Keratinocyte (primary cell): Measurements from ENCODE around the gene APMAP. TPM values are rescaled to one million over a fixed set of nuclear protein-coding genes. Genes with fewer than 3 reads are reported as not detected.

Experiments
- DNase-seq: peaks from one replicate; pipeline ENCODE4 v3.0.0-alpha.2; 2011; ENCODE audit warnings: low read depth, missing footprints, low spot score
- FAIRE-seq: peaks from 2 replicates; lab custom pipeline; 2011; peaks lifted over from hg19 to GRCh38; lab: Jason Lieb, UNC
- H2AFZ ChIP-seq: 2 replicates; pipeline ENCODE4 v1.6.0; 2012; ENCODE audit warnings: low read length, control low read depth, inconsistent platforms; ENCODE audit not compliant: control insufficient read depth
- H3K27ac ChIP-seq: 2 replicates; pipeline ENCODE4 v1.5.1; 2011; ENCODE audit warnings: low read length; ENCODE audit not compliant: control insufficient read depth, insufficient read depth
- H3K27me3 ChIP-seq: 3 replicates; pipeline ENCODE4 v1.6.0; 2011; ENCODE audit warnings: low read length; ENCODE audit not compliant: control insufficient read depth, insufficient read depth; ENCODE audit errors: extremely low read depth
- H3K36me3 ChIP-seq, 2 experiments: 2 replicates in 1 of 2; 3 replicates in 1 of 2; pipeline ENCODE4 v1.5.1; 2011; ENCODE audit warnings: low read length in 2 of 2, mild to moderate bottlenecking in 1 of 2; ENCODE audit not compliant: control insufficient read depth in 2 of 2, insufficient read depth in 2 of 2; ENCODE audit errors: extremely low read depth in 1 of 2
- H3K4me1 ChIP-seq: 3 replicates; pipeline ENCODE4 v1.5.1; 2011; ENCODE audit warnings: low read length; ENCODE audit not compliant: control insufficient read depth, insufficient read depth; ENCODE audit errors: extremely low read depth
- H3K4me2 ChIP-seq: 3 replicates; pipeline ENCODE4 v1.6.0; 2011; ENCODE audit warnings: low read depth, low read length; ENCODE audit not compliant: control insufficient read depth, insufficient read depth; ENCODE audit errors: extremely low read depth
- H3K4me3 ChIP-seq, 3 experiments: fragments of 200-600 bp in 1 of 3; sonication (generic) in 1 of 3; 2 replicates in 2 of 3; 3 replicates in 1 of 3; pipeline ENCODE4 v1.5.1; 2011 to 2016; ENCODE audit warnings: low read length in 3 of 3, mild to moderate bottlenecking in 3 of 3, control low read depth in 2 of 3, inconsistent platforms in 1 of 3, low read depth in 1 of 3, mixed read lengths in 1 of 3, mixed run types in 1 of 3, moderate library complexity in 1 of 3; ENCODE audit not compliant: control insufficient read depth in 2 of 3, insufficient read depth in 2 of 3; ENCODE audit errors: extremely low read depth in 1 of 3
- H3K79me2 ChIP-seq: 2 replicates; pipeline ENCODE4 v1.6.0; 2012; ENCODE audit warnings: low read length; ENCODE audit not compliant: control insufficient read depth, insufficient read depth
- H3K9ac ChIP-seq: 3 replicates; pipeline ENCODE4 v1.6.0; 2011; ENCODE audit warnings: low read length; ENCODE audit not compliant: control insufficient read depth, insufficient read depth; ENCODE audit errors: extremely low read depth
- H3K9me1 ChIP-seq: 3 replicates; pipeline ENCODE4 v1.6.0; 2011; ENCODE audit warnings: low read length; ENCODE audit not compliant: control insufficient read depth, insufficient read depth; ENCODE audit errors: extremely low read depth
- H3K9me3 ChIP-seq: 2 replicates; pipeline ENCODE4 v1.5.1; 2012; ENCODE audit warnings: low read depth, low read length; ENCODE audit not compliant: control insufficient read depth
- H4K20me1 ChIP-seq: 3 replicates; pipeline ENCODE4 v1.6.0; 2011; ENCODE audit warnings: low read length; ENCODE audit not compliant: control insufficient read depth, insufficient read depth; ENCODE audit errors: extremely low read depth
- CTCF ChIP-seq, 3 experiments: IDR thresholded peaks in 1 of 3; conservative IDR thresholded peaks in 1 of 3; optimal IDR thresholded peaks in 1 of 3; 2 replicates in 2 of 3; 3 replicates in 1 of 3; pipeline versions ENCODE3 to v1.5.1; 2011; ENCODE audit warnings: low read length in 3 of 3, mild to moderate bottlenecking in 3 of 3, moderate library complexity in 2 of 3, control low read depth in 1 of 3, inconsistent platforms in 1 of 3; ENCODE audit not compliant: insufficient read depth in 2 of 3; ENCODE audit errors: extremely low read depth in 1 of 3
- EZH2 ChIP-seq: IDR thresholded peaks from one replicate; pipeline ENCODE4 v1.6.1; 2012; ENCODE audit warnings: inconsistent platforms, mild to moderate bottlenecking, low read length, moderate library complexity
- dilution Hi-C: fragments of 300-500 bp; cut with MboI; formaldehyde crosslinking; loops from one replicate; pipeline ENCODE4 v1.7.0; 2020; ENCODE audit warnings: low sequenced_read_pairs; ENCODE audit not compliant: extremely low pct_ligation_motif_present
- polyA plus RNA-seq, 5 experiments: library from polyadenylated mRNA; depleted of rRNA in 3 of 5; stranded (reverse) in 3 of 5; stranded (forward) in 1 of 5; unstranded in 1 of 5; fragments of >200 nt; gene quantifications; 1 replicate in 1 of 5; 2 replicates in 3 of 5; 3 replicates in 1 of 5; pipeline versions ENCODE4 v1.2.1 to v1.2.3, GENCODE V29; 2011 to 2012; ENCODE audit warnings: missing spikeins in 2 of 5, low read depth in 1 of 5, low replicate concordance in 1 of 5

APMAP gene
- polyA plus RNA-seq, 1 donor (not counting 4 experiments of a cell fraction or from before 2014, with no cell fraction given): 48.9 TPM

- FAIRE-seq (no peak), DNase-seq (no peak)
- dilution Hi-C loops: no loop called here
- Histone ChIP-seq H3K9ac (no peak overlapping the region), H3K9me1 (no peaks in the 10 kb centered on the region), H3K79me2 (no peaks in the 10 kb centered on the region), H2AFZ (no peak overlapping the region), H3K27ac (no peak overlapping the region), H3K27me3 (no peaks in the 10 kb centered on the region), H3K4me1 (no peaks in the 10 kb centered on the region), H3K36me3 (peaks cover 0 to 12% of the 10 kb centered on the region in 2 experiments), H4K20me1 (no peaks in the 10 kb centered on the region), H3K4me2 (no peak overlapping the region), H3K4me3 (no peak overlapping the region), H3K9me3 (no peaks in the 10 kb centered on the region)
- TF ChIP-seq EZH2: no peak
- TF ChIP-seq CTCF (optimal IDR thresholded peaks at IDR 0.05 in 1 of 3, IDR thresholded peaks at IDR 0.05 in 1 of 3, conservative IDR thresholded peaks at IDR 0.05 in 1 of 3; ENCODE audit: extremely low read depth in 1 of 3, insufficient read depth in 2 of 3, low read length in 3 of 3): no peak
Observed at GRCh38 chr20:24953621-24954133, 38.9 kb downstream of the APMAP start.

- Histone ChIP-seq H2AFZ (no peak overlapping the region), H3K9ac (no peak overlapping the region), H3K4me2 (no peak overlapping the region), H4K20me1 (no peaks in the 10 kb centered on the region), H3K4me3 (no peak overlapping the region), H3K4me1 (no peaks in the 10 kb centered on the region), H3K79me2 (no peaks in the 10 kb centered on the region), H3K9me1 (no peaks in the 10 kb centered on the region), H3K9me3 (no peaks in the 10 kb centered on the region), H3K27me3 (no peaks in the 10 kb centered on the region), H3K27ac (no peak overlapping the region), H3K36me3 (peaks cover 0 to 10% of the 10 kb centered on the region in 2 experiments)
- FAIRE-seq: no peak
- TF ChIP-seq CTCF (optimal IDR thresholded peaks at IDR 0.05 in 1 of 3, IDR thresholded peaks at IDR 0.05 in 1 of 3, conservative IDR thresholded peaks at IDR 0.05 in 1 of 3; ENCODE audit: extremely low read depth in 1 of 3, insufficient read depth in 2 of 3, low read length in 3 of 3): no peak
- no peak for TF ChIP-seq EZH2
- dilution Hi-C loops: no loop called here
- DNase-seq: no peak
Observed at GRCh38 chr20:24953209-24953575, 39.4 kb downstream of the APMAP start.
